Activated CD4-positive, CD25-positive, alpha-beta regulatory T cell treated with anti-CD3 and anti-CD28 coated beads, Interleukin-2, amount 50 U/mL, for 72 hours (primary cell): ENCODE data around the gene PLEK.
"Not testable (repeated sequence)": the region's sequence is repeated elsewhere in the genome, so short reads cannot be mapped to it uniquely, and the experiment has no call there.

Experiments
- DNase-seq: peaks from one replicate; pipeline ENCODE4 v3.0.0; 2021

Gene PLEK, protein sequence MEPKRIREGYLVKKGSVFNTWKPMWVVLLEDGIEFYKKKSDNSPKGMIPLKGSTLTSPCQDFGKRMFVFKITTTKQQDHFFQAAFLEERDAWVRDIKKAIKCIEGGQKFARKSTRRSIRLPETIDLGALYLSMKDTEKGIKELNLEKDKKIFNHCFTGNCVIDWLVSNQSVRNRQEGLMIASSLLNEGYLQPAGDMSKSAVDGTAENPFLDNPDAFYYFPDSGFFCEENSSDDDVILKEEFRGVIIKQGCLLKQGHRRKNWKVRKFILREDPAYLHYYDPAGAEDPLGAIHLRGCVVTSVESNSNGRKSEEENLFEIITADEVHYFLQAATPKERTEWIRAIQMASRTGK

DNA sequence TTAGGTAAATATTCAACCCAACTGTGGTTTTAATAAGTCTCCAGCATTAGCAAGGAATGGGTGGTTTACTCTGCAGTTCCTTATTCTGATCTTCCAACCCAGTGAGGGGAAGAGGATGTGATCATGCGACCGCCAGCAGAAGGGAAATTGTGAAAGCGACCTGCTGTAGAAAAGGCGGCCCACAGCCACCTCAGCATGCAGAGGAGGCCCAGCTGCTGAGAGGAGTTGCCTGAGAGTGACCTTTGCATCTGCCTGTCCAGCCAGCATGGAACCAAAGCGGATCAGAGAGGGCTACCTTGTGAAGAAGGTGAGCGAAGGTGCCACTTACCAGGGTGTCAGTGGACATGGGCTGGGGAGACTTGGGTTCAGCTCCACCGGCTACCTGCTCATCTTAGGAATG, at the start of gene PLEK:
Gene PLEK (plus strand): TSS at position 196 of the 400 bp plus-strand sequence. CDS start 70 bp downstream, at position 266.
- DNase-seq: no peak

- DNase-seq: no peak
Measured at GRCh38 chr2:68316111-68316510, 49.0 kb upstream of the PLEK start.

GRCh38 chr2:68317971-68318913, 46.8 kb upstream of the PLEK start:
- no peak for DNase-seq

- no peak for DNase-seq
Measured at GRCh38 chr2:68318914-68319397, 46.1 kb upstream of the PLEK start.

DNA sequence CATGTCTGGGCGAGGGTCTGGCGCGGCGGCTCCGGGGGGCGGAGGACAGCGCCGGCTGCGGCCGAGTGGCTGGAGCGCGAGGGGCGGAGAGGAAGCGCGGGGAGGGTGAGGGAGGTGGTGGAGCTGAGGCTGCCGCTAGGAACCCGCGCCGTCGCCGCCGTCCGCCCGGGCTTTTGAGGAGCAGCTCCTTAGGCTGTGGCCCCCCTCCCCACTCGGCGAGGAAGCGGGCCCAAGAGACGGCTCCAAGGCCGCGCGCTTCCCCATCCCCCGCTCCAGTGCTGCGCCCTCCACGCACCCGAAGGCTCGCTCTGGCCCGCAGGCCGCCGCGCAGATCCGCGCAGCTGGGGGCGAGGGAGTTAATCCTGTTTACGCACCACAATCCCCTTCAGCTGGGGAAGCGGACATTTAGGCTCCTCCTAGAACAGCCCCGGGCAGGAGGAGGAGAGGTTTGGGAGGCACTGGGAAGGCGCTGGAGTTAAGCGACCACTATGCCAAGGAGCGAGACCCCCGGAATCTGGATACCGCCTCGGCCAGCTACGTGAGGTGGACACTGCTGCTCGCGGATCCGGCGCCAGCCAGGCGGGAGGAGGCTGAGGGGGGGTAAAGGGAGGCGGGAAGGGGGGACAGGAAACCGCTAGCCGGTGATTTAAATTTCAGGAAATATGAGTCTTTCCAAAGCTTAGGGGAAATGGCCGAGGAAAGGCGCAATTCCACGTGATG, 45.5 kb upstream of the PLEK start, which contains the start of gene CNRIP1:
Gene CNRIP1 (minus strand): TSS at position 552 of the 720 bp plus-strand sequence. CDS start 549 bp downstream, at position 3.
- no peak for DNase-seq

DNA sequence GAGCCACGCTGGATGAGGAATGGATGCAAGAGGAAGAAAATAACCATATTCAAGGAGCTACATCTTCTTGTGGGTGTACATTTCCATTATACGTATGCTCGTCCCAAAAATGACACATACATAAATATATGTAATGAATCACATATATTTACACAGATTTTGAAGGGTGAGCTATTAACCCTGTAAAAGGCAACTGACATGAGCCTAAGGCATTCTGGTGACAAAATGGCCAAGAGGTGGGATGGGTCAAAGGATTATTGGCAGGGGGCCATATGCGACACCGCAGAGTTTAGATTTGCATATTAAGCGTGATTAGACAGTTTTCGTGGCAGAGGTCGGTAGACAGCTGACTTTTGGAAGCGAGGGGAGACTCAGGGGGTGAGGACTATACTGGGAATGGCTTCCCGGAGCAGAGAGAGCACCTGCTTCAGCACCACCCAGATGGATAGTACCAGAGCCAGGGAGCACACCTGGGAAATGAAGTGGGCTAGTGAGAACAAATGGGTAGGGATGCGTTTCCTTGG, 44.9 kb upstream of the PLEK start:
- DNase-seq: no peak

GRCh38 chr2:68325056-68325455, 40.0 kb upstream of the PLEK start:
- no peak for DNase-seq

DNA sequence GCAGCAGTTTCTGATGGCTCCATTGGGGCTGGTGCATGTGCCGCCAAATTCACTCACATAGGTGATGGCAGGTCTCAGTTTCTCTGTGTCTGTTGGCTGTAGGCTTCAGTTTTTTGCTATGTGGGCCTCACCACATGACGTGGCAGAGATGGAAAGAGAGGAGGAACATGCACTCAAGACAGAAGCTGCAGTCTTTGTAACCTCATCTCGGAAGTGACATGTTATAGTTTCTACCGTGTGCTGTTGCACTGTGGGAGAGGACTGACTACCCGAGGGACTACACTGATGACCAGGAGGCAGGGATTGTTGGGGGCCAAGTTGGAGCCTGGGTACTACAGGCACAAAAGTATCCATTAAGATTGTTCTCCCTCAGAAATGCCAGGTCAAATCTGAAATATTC, 36.2 kb upstream of the PLEK start:
- DNase-seq: no peak

- DNase-seq: no peak
Measured at GRCh38 chr2:68330691-68331090, 34.4 kb upstream of the PLEK start.

GRCh38 chr2:68333009-68333408, 32.1 kb upstream of the PLEK start:
- no peak for DNase-seq

DNA sequence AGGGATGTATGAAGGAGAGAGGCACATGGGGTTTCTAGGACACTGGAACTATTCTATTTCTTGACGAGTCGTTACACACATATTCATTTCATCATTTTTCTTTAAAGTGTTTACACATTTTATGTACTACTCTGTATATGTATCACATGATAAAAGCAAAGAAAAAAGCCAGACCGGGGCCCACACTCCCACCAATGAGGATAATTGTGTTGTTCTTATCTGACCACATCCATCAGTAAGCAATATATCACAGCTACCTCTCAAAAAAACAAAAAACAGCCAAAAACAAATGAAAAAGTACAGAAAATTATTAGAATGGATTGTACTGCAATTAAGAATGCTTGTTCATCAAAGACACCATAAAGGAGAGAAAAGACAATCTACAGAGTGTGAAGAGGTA, 31.2 kb upstream of the PLEK start:
- DNase-seq: no peak

GRCh38 chr2:68336192-68336591, 28.9 kb upstream of the PLEK start:
- no peak for DNase-seq

GRCh38 chr2:68340226-68341061, 24.6 kb upstream of the PLEK start:
- DNase-seq: no peak

- no peak for DNase-seq
Measured at GRCh38 chr2:68341062-68341329, 24.1 kb upstream of the PLEK start.

DNA sequence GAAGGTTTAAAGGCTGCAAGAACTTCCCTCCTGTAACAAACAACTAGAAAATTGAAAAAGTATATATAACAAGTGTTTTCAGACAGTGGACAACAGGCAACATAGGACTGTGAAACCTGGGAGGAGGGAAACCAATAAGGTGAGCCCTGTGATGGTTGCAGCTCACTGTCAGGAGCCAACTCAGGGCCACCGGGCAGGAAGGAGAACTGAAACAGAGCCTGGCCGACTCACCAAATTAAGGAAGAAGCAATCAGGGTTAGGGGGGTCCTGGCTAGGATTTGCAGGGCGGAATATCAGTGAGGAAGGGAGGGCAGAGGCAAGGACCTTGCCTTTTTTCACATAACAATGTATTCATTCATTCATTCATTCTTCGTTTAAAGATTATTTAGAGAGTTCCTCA, 23.5 kb upstream of the PLEK start:
- no peak for DNase-seq

- no peak for DNase-seq
Measured at GRCh38 chr2:68342470-68342869, 22.6 kb upstream of the PLEK start.

DNA sequence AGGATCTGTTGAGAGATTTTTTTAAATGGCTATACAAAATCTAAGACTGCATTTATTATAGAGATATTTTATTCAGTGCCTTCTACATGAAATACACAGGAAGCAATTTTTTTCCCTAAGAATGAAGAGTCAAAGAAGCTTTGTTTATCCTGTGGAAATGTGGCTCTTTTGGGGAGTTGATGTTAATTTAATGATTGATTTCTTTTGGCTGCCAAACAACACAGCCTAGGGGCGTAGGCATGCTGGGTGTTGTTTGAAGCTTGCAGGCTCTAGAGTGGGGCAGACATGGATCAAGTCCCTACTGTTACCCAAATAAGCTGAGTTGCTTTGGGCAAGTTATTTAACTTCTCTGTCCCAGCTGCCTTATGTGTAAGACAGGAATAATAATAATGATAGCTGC, 21.1 kb upstream of the PLEK start:
- DNase-seq: no peak

DNA sequence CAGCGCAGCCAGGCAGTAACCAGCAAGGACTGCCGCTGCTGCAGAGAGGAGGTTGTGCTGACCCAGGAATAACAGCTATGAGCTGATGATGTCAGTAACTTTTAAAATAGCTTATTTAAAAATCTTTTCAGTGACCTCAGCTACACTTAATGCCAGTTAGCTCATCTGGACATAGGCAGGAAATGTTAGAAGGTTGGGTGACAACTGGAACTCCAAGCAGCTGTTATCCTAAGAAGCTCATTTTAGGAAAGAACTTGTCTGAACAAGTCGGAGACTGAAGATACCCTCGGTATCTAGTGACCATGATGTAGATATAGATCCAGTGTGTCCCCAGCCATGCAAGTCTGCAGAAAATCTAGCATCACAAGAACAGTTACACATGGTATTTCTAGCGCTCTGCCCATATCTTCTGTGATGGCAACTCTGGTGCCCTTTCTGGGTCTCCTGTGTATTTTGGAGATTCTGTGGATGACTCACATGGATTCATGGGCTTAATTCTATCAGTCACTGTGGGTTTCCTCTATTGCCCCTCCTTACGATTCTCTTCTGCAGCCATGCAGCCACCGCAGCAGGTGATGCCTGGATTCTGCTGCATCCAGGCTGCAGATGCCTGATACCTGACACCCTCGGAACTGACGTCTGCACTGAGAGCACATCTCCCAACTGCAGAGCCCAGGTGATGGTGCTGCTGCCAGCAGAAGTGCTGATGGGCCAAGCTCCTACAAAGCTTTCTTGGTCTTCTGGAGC, 19.8 kb upstream of the PLEK start:
- no peak for DNase-seq

GRCh38 chr2:68349091-68349490, 16.0 kb upstream of the PLEK start:
- DNase-seq: not testable (repeated sequence)

- no peak for DNase-seq
Measured at GRCh38 chr2:68351997-68352396, 13.1 kb upstream of the PLEK start.

GRCh38 chr2:68352651-68353391, 12.3 kb upstream of the PLEK start:
- no peak for DNase-seq
